ENCODE data around the gene TRPV3.
"Not testable (repeated sequence)": the region's sequence is repeated elsewhere in the genome, so short reads cannot be mapped to it uniquely, and the experiment has no call there.

TRPV3 gene

DNA sequence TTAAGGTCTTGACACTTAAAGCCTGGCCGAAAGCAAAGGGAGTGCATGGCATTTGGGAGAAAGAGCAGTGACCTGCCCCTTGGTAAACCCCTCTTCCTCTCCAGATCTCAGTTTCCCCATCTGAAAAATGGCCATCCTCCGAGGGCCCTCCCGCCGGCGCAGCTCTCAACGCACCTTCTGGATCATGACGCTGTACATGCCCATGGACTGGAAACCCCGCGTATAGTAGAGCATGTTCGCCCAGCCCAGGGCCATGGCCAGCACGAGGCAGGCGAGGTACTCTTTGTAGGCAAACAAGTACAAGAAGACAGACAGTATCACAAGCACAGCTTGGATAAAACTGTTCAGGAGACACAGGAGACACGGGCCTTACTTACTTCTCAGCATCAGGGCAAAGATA lies 33.6 kb downstream of the TRPV3 start:
- DNase-seq (ENCODE audit: low read depth), result no peak

GRCh38 chr17:3519472-3519871 lies 38.1 kb downstream of the TRPV3 start:
- DNase-seq (ENCODE audit: low read depth), result not testable (repeated sequence)

- DNase-seq (ENCODE audit: low read depth), result no peak
Measured at GRCh38 chr17:3514873-3515272, 42.7 kb downstream of the TRPV3 start.

DNA sequence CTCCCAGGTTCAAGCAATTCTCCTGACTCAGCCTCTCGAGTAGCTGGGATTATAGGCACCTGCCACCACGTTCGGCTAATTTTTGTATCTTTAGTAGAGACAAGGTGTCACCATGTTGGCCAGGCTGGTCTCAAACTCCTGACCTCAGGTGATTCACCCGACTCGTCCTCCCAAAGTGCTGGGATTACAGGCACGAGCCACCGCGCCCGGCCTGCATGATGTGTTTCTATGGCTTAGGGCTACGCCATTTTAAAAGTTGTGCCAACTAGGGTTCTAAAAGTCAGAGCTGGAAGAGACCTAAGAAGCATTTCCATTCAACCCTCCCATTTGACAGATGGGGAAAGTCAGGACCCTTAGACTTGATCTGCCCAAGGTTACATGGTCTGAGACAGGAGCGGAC lies 43.4 kb downstream of the TRPV3 start:
- not testable (repeated sequence) for DNase-seq (ENCODE audit: low read depth)

- no peak for DNase-seq (ENCODE audit: low read depth)
Measured at GRCh38 chr17:3513305-3514035, 44.1 kb downstream of the TRPV3 start.

- no peak for DNase-seq (ENCODE audit: low read depth)
Measured at GRCh38 chr17:3512505-3513171, 45.0 kb downstream of the TRPV3 start.

DNA sequence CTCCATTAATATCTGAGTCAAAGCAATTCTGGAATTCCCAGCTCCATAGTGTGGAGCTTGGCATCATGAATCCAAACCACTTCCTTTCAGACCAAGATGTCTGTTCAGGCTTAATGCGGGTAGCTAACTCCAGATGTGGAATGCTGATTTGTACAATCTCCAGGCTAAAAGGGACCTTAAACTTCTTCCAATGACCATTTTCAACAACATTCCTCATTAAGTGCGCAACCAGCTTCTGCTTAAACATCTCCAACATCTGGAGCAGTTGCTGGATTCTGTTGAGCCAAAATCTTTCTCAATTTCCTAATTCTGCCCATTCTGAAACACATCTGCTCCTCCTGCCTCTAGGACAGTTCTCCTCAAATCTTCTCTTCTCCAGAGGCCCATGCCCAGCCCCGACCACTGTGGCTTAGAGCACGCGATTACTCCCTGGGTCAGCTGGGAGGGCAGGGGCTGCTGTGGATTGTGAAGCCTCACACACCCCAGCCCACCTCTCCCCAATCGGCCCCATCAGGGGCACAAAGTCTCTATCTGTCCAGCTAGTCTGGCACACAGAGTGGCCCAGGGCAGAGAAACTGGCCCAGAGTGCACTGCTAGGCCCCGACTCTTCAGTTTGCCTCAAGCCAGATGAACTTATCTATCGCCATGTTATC lies 45.6 kb downstream of the TRPV3 start:
- DNase-seq (ENCODE audit: low read depth), result no peak

DNA sequence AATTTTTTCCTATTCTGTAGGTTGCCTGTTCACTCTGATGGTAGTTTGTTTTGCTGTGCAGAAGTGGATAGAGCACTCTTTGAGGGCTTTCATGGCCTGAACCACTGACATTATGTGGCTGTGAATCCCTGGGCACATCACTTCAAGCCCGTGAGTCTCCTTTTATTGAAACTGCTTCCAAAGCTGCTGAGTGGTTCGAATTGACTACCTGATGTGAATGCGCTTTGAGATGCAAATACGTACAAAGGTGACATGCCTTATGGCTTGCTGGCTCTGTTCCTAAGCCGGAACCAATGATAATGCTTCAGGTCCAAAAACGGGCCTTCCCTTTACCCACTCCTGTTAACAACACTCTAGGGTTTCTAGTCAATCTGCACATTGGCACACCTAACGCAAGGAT lies 47.5 kb downstream of the TRPV3 start:
- no peak for DNase-seq (ENCODE audit: low read depth)

DNA sequence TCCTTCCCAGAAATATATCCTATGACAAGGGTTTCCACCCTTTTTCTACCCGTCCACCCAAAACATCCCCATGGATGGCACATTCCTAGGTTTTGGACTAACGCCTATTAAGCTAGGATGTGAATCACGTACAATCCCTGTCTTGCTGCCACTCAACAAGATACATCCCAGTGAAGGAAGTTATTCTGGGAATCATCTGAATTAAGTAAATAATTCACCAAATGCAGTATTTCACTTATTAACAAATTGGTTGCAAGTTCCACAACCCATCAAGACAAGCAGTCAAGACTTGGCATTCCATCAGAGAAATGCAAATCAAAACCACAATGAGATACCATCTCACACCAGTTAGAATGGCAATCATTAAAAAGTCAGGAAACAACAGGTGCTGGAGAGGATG lies 49.7 kb downstream of the TRPV3 start:
- DNase-seq (ENCODE audit: low read depth), result no peak

- no peak for DNase-seq (ENCODE audit: low read depth)
Measured at GRCh38 chr17:3507071-3507470, 50.5 kb downstream of the TRPV3 start.

GRCh38 chr17:3506054-3506453 lies 51.6 kb downstream of the TRPV3 start:
- no peak for DNase-seq (ENCODE audit: low read depth)

- no peak for DNase-seq (ENCODE audit: low read depth)
Measured at GRCh38 chr17:3505008-3505407, 52.6 kb downstream of the TRPV3 start.

GRCh38 chr17:3503285-3503684 lies 54.3 kb downstream of the TRPV3 start:
- DNase-seq (ENCODE audit: low read depth), result no peak

GRCh38 chr17:3502466-3502865 lies 55.1 kb downstream of the TRPV3 start:
- no peak for DNase-seq (ENCODE audit: low read depth)

GRCh38 chr17:3501344-3501743 lies 56.3 kb downstream of the TRPV3 start:
- no peak for DNase-seq (ENCODE audit: low read depth)

DNA sequence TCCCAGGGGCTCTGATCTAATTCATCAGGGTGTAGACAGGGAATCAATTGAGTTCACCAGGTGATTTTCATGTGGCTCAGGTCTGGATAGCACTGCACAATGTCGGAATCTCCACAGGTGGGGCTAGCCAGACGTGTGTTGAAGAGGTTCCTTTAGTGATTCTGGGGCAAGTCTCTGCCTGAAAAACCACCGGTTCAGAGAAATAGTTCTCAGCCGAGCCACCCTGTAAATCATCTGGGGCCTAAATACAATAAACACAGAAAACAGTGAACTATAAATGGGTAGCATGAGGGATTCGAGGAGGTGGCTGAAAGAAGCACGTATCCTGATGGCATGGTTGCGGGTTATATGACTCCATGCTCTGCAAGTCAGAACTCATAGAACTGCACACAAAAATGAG lies 60.5 kb downstream of the TRPV3 start:
- no peak for DNase-seq (ENCODE audit: low read depth)

DNA sequence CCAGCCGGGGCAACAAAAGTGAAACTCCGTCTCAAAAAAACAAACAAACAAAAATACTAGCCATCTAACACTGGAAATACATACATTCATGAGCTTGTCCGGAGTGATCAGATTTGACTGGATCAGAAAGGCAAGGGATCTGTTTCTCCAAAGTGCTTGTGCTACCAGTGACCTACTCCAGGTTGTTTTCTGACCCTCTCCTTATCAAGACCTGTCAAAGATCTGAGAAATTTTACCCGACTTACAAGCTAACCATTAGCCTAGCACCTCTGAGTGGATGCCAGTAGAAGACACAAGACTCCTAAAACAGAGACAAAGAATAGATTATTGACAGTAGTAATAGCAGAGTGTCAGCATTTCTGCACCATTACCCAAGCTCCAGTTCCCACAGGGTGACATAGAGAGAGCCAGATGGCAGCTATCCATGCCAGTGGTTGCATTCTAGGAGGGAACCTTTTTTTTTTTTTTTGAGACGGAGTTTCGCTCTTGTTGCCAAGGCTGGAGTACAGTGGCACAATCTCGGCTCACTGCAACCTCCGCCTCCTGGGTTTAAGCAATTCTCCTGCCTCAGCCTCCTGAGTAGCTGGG lies 72.0 kb downstream of the TRPV3 start:
- DNase-seq (ENCODE audit: low read depth), result no peak

DNA sequence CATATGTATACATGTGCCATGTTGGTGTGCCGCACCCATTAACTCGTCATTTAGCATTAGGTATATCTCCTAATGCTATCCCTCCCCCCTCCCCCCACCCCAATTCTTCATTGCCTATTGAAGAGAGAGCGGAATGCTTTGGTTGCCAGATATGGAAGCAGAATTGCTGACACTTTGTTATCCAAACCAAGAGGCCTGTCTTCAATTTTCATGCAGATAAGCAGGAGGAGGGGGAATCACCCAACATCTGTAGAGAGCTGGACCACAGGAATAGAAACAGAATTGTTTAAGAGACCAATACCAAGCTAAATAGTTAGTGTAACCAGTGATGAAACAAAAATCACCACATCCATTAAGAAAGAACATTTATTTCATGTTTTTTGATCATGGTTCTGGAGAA lies 74.8 kb downstream of the TRPV3 start:
- DNase-seq (ENCODE audit: low read depth), result no peak

- no peak for DNase-seq (ENCODE audit: low read depth)
Measured at GRCh38 chr17:3479988-3480387, 77.6 kb downstream of the TRPV3 start.

- DNase-seq (ENCODE audit: low read depth), result no peak
Measured at GRCh38 chr17:3475812-3476610, 81.6 kb downstream of the TRPV3 start, which contains the start of gene ASPA. ASPA (plus strand) TSS chr17:3475997; CDS start chr17:3476160, 163 bp downstream.

DNA sequence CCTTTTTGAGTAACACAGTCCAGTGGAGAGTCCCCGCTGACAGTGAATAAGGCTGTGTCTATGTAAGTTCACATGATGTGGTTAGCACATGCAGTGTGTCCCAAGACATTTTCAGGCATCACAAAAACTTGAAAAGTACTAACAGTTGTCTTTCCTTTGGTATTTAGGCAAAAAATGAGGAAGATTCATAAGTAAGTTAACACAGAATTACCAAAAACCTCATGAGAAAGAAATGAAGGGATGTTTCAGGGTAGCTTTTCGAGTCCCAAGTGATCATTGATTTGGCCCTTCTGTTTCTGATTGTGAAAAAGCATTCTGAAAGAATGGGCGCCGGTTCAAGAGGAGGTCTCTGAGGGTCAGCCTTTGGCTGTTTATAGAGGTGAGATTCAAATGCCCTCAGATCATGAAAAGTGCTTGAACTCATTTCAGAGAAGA lies 82.3 kb downstream of the TRPV3 start:
- no peak for DNase-seq (ENCODE audit: low read depth)

- DNase-seq (ENCODE audit: low read depth), result no peak
Measured at GRCh38 chr17:3474212-3474611, 83.4 kb downstream of the TRPV3 start.

Data from stimulated activated CD8-positive, alpha-beta memory T cell treated with anti-CD3 and anti-CD28 coated beads, Interleukin-4, amount 100 ng/mL, for 24 hours (primary cell).